ENCODE results near the gene POLD2.

POLD2 gene

GRCh38 chr7:44120395-44120794, 3.0 kb downstream of the POLD2 start:
- H3K9me3 ChIP-seq (ENCODE audit: control insufficient read depth, insufficient read depth, low read length): no peaks in the 10 kb centered on the region
- H3K27ac ChIP-seq (ENCODE audit: low read length): no peak overlapping the region
- no peak overlapping the region for H3K4me3 ChIP-seq (ENCODE audit: low read length)
- no peaks in the 10 kb centered on the region; the same call in 1 of the 2 replicates for H3K27me3 ChIP-seq (ENCODE audit: control insufficient read depth, insufficient read depth, low read length)
- no CpG with 5 or more reads among the region's 6 CpGs for WGBS (ENCODE audit: insufficient coverage, insufficient read length)
- H3K4me1 ChIP-seq (ENCODE audit: control insufficient read depth, insufficient read depth, low read length): no peaks in the 10 kb centered on the region; the same call in 1 of the 2 replicates
- H3K36me3 ChIP-seq (ENCODE audit: control insufficient read depth, insufficient read depth, low read length): peaks cover 31% of the 10 kb centered on the region
- no peak for DNase-seq (ENCODE audit: low read depth, low spot score)

GRCh38 chr7:44119829-44120380, 3.4 kb downstream of the POLD2 start:
- DNase-seq (ENCODE audit: low read depth, low spot score): no peak
- no peaks in the 10 kb centered on the region; the same call in 1 of the 2 replicates for H3K27me3 ChIP-seq (ENCODE audit: control insufficient read depth, insufficient read depth, low read length)
- H3K27ac ChIP-seq (ENCODE audit: low read length): no peak overlapping the region
- no peak overlapping the region for H3K4me3 ChIP-seq (ENCODE audit: low read length)
- no peaks in the 10 kb centered on the region; the same call in 1 of the 2 replicates for H3K4me1 ChIP-seq (ENCODE audit: control insufficient read depth, insufficient read depth, low read length)
- WGBS (ENCODE audit: insufficient coverage, insufficient read length): no CpG with 5 or more reads among the region's 8 CpGs
- no peaks in the 10 kb centered on the region for H3K9me3 ChIP-seq (ENCODE audit: control insufficient read depth, insufficient read depth, low read length)
- H3K36me3 ChIP-seq (ENCODE audit: control insufficient read depth, insufficient read depth, low read length): peaks cover 35% of the 10 kb centered on the region

- Histone ChIP-seq H3K27ac (ENCODE audit: low read length) (no peak overlapping the region), H3K27me3 (ENCODE audit: control insufficient read depth, insufficient read depth, low read length) (no peaks in the 10 kb centered on the region), H3K4me1 (ENCODE audit: control insufficient read depth, insufficient read depth, low read length) (no peaks in the 10 kb centered on the region; the same call in 1 of the 2 replicates), H3K9me3 (ENCODE audit: control insufficient read depth, insufficient read depth, low read length) (no peaks in the 10 kb centered on the region), H3K36me3 (ENCODE audit: control insufficient read depth, insufficient read depth, low read length) (peaks cover 50% of the 10 kb centered on the region), H3K4me3 (ENCODE audit: low read length) (no peak overlapping the region)
- DNase-seq (ENCODE audit: low read depth, low spot score): no peak
- WGBS (ENCODE audit: insufficient coverage, insufficient read length): no CpG with 5 or more reads among the region's 13 CpGs
These were observed 5.4 kb downstream of the POLD2 start for GRCh38 chr7:44117801-44118429.

GRCh38 chr7:44116789-44117666, 6.3 kb downstream of the POLD2 start:
- H3K36me3 ChIP-seq (ENCODE audit: control insufficient read depth, insufficient read depth, low read length): peaks cover 52% of the 10 kb centered on the region
- WGBS (ENCODE audit: insufficient coverage, insufficient read length): no CpG with 5 or more reads among the region's 25 CpGs
- DNase-seq (ENCODE audit: low read depth, low spot score): no peak
- no peaks in the 10 kb centered on the region for H3K9me3 ChIP-seq (ENCODE audit: control insufficient read depth, insufficient read depth, low read length)
- H3K4me3 ChIP-seq (ENCODE audit: low read length): no peak overlapping the region
- H3K27ac ChIP-seq (ENCODE audit: low read length): no peak overlapping the region
- H3K27me3 ChIP-seq (ENCODE audit: control insufficient read depth, insufficient read depth, low read length): no peaks in the 10 kb centered on the region
- H3K4me1 ChIP-seq (ENCODE audit: control insufficient read depth, insufficient read depth, low read length): peaks cover 2% of the 10 kb centered on the region; the same call in 1 of the 2 replicates

GRCh38 chr7:44116087-44116788, 7.1 kb downstream of the POLD2 start:
- H3K27ac ChIP-seq (ENCODE audit: low read length): no peak overlapping the region
- no peaks in the 10 kb centered on the region for H3K27me3 ChIP-seq (ENCODE audit: control insufficient read depth, insufficient read depth, low read length)
- H3K4me1 ChIP-seq (ENCODE audit: control insufficient read depth, insufficient read depth, low read length): peaks cover 2% of the 10 kb centered on the region; the same call in 1 of the 2 replicates
- no peak overlapping the region for H3K4me3 ChIP-seq (ENCODE audit: low read length)
- H3K9me3 ChIP-seq (ENCODE audit: control insufficient read depth, insufficient read depth, low read length): no peaks in the 10 kb centered on the region
- no CpG with 5 or more reads among the region's 17 CpGs for WGBS (ENCODE audit: insufficient coverage, insufficient read length)
- no peak for DNase-seq (ENCODE audit: low read depth, low spot score)
- peaks cover 52% of the 10 kb centered on the region for H3K36me3 ChIP-seq (ENCODE audit: control insufficient read depth, insufficient read depth, low read length)

GRCh38 chr7:44114586-44115310, 8.6 kb downstream of the POLD2 start:
- 0 out of 2 replicates have a peak, but pooled peaks cover 2% of the 10 kb centered on the region for H3K4me1 ChIP-seq (ENCODE audit: control insufficient read depth, insufficient read depth, low read length)
- H3K27me3 ChIP-seq (ENCODE audit: control insufficient read depth, insufficient read depth, low read length): no peaks in the 10 kb centered on the region
- H3K27ac ChIP-seq (ENCODE audit: low read length): no peak overlapping the region
- no peak overlapping the region for H3K4me3 ChIP-seq (ENCODE audit: low read length)
- H3K9me3 ChIP-seq (ENCODE audit: control insufficient read depth, insufficient read depth, low read length): no peaks in the 10 kb centered on the region
- no peak for DNase-seq (ENCODE audit: low read depth, low spot score)
- whole genome bisulfite sequencing (ENCODE audit: insufficient coverage, insufficient read length): no CpG with 5 or more reads among the region's 12 CpGs
- H3K36me3 ChIP-seq (ENCODE audit: control insufficient read depth, insufficient read depth, low read length): peaks cover 59% of the 10 kb centered on the region

- whole genome bisulfite sequencing (ENCODE audit: insufficient coverage, insufficient read length): no CpG with 5 or more reads among the region's 24 CpGs
- Histone ChIP-seq H3K36me3 (ENCODE audit: control insufficient read depth, insufficient read depth, low read length) (peaks cover 57% of the 10 kb centered on the region), H3K27ac (ENCODE audit: low read length) (no peak overlapping the region), H3K27me3 (ENCODE audit: control insufficient read depth, insufficient read depth, low read length) (no peaks in the 10 kb centered on the region), H3K4me3 (ENCODE audit: low read length) (no peak overlapping the region), H3K9me3 (ENCODE audit: control insufficient read depth, insufficient read depth, low read length) (no peaks in the 10 kb centered on the region), H3K4me1 (ENCODE audit: control insufficient read depth, insufficient read depth, low read length) (0 out of 2 replicates have a peak, but pooled peaks cover 2% of the 10 kb centered on the region)
- no peak for DNase-seq (ENCODE audit: low read depth, low spot score)
These were observed 9.5 kb downstream of the POLD2 start for GRCh38 chr7:44113764-44114354.

- H3K4me1 ChIP-seq (ENCODE audit: control insufficient read depth, insufficient read depth, low read length): 0 out of 2 replicates have a peak, but pooled peaks cover 2% of the 10 kb centered on the region
- no peak for DNase-seq (ENCODE audit: low read depth, low spot score)
- H3K27me3 ChIP-seq (ENCODE audit: control insufficient read depth, insufficient read depth, low read length): no peaks in the 10 kb centered on the region
- no CpG with 5 or more reads among the region's 34 CpGs for WGBS (ENCODE audit: insufficient coverage, insufficient read length)
- no peak overlapping the region for H3K27ac ChIP-seq (ENCODE audit: low read length)
- H3K36me3 ChIP-seq (ENCODE audit: control insufficient read depth, insufficient read depth, low read length): peaks cover 56% of the 10 kb centered on the region
- H3K4me3 ChIP-seq (ENCODE audit: low read length): no peak overlapping the region
- no peaks in the 10 kb centered on the region for H3K9me3 ChIP-seq (ENCODE audit: control insufficient read depth, insufficient read depth, low read length)
These were observed 10.2 kb downstream of the POLD2 start for GRCh38 chr7:44112997-44113763.
